ENCODE data around the gene PCDHGA1. TPM values are rescaled to one million over a fixed set of nuclear protein-coding genes. Genes with fewer than 3 reads are reported as not detected.
A peak's percentile ranks its signal among the peaks of the same experiment; 100 is the strongest.

The PCDHGA1 gene
- total and polyA plus RNA-seq, 2 of the 4 experiments (the other 2 are of a cell fraction): 0.90 to 0.92 TPM

DNA sequence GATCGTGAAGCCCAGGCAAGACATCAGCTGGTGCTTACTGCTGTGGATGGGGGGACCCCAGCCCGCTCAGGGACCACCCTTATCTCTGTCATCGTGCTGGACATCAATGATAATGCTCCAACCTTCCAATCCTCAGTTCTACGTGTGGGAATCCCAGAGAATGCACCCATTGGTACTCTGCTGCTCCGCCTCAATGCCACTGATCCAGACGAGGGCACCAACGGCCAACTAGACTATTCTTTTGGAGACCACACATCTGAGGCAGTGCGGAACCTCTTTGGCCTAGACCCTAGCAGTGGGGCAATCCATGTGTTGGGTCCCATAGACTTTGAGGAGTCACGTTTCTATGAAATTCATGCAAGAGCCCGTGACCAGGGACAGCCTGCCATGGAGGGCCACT lies 159.5 kb downstream of the PCDHGA1 start:
- no peak overlapping the region for H3K9ac ChIP-seq (ENCODE audit: low read depth, low read length)
- H4K5ac ChIP-seq (ENCODE audit: low read depth, low read length): no peak overlapping the region
- ATAC-seq (ENCODE audit: low read depth) (no peak), DNase-seq (no peak)
- TF ChIP-seq CEBPB (IDR thresholded peaks at IDR 0.05; ENCODE audit: low read depth, low read length) (no peak), CHD1 (IDR thresholded peaks at IDR 0.05; ENCODE audit: low read depth, low read length) (no peak), POLR2A (IDR thresholded peaks at IDR 0.05; ENCODE audit: low read depth, low read length) (no peak), BHLHE40 (IDR thresholded peaks at IDR 0.05; ENCODE audit: low read depth, low read length) (no peak), RAD21 (IDR thresholded peaks at IDR 0.05; ENCODE audit: low read length) (no peak), MAFK (IDR thresholded peaks at IDR 0.05; ENCODE audit: low read depth, low read length) (no peak), MXI1 (IDR thresholded peaks at IDR 0.05; ENCODE audit: borderline replicate concordance, low read depth, low read length) (no peak), FOS (IDR thresholded peaks at IDR 0.05; ENCODE audit: low read depth, low read length) (no peak), USF2 (IDR thresholded peaks at IDR 0.05; ENCODE audit: low read depth, low read length) (no peak), RFX5 (IDR thresholded peaks at IDR 0.05; ENCODE audit: low read depth, low read length) (no peak), MAZ (IDR thresholded peaks at IDR 0.05; ENCODE audit: borderline replicate concordance, low read depth, low read length) (no peak), SMC3 (IDR thresholded peaks at IDR 0.05; ENCODE audit: low read depth, low read length) (no peak), ELK1 (IDR thresholded peaks at IDR 0.05; ENCODE audit: borderline replicate concordance, low read depth, low read length) (no peak), RCOR1 (IDR thresholded peaks at IDR 0.05; ENCODE audit: insufficient replicate concordance, low read length) (no peak), NFE2L2 (IDR thresholded peaks at IDR 0.05; ENCODE audit: low read depth, low read length) (no peak)
- TF ChIP-seq, protein P1, sequence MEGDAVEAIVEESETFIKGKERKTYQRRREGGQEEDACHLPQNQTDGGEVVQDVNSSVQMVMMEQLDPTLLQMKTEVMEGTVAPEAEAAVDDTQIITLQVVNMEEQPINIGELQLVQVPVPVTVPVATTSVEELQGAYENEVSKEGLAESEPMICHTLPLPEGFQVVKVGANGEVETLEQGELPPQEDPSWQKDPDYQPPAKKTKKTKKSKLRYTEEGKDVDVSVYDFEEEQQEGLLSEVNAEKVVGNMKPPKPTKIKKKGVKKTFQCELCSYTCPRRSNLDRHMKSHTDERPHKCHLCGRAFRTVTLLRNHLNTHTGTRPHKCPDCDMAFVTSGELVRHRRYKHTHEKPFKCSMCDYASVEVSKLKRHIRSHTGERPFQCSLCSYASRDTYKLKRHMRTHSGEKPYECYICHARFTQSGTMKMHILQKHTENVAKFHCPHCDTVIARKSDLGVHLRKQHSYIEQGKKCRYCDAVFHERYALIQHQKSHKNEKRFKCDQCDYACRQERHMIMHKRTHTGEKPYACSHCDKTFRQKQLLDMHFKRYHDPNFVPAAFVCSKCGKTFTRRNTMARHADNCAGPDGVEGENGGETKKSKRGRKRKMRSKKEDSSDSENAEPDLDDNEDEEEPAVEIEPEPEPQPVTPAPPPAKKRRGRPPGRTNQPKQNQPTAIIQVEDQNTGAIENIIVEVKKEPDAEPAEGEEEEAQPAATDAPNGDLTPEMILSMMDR (conservative IDR thresholded peaks at IDR 0.05; ENCODE audit: low read depth, low read length): no peak
- peaks cover 31% of the 10 kb centered on the region for H3K9me1 ChIP-seq (ENCODE audit: insufficient read depth, low read length)
- no peak overlapping the region for H3K4me3 ChIP-seq (ENCODE audit: insufficient read depth, low read depth, low read length)
- CTCF ChIA-PET: interaction anchor here (0.9 kb wide), 1 partner anchor 31 kb away, joined by 3 read pairs; no protein-coding TSS in a partner anchor
- H3K9me3 ChIP-seq (ENCODE audit: control insufficient read depth, insufficient read depth, low read length): no peaks in the 10 kb centered on the region; the same call in 1 of the 2 replicates
- 0 out of 2 replicates have a peak overlapping the region, but pooled peaks have one; percentile 20 for H3K14ac ChIP-seq (replicated peaks; ENCODE audit: low read depth, low read length)
- H2BK15ac ChIP-seq (ENCODE audit: low read depth, low read length): no peak overlapping the region
- H3K4me1 ChIP-seq (ENCODE audit: control insufficient read depth, insufficient read depth, low read length): peaks cover 31% of the 10 kb centered on the region
- no peak overlapping the region for H2AK9ac ChIP-seq (replicated peaks; ENCODE audit: low read depth, low read length, poor library complexity)
- H3K79me1 ChIP-seq (ENCODE audit: low read depth in 1 of 2, low read length in 2 of 2): peaks cover 29 to 77% of the 10 kb centered on the region in 2 experiments
- H3K4me2 ChIP-seq (ENCODE audit: low read depth, low read length): no peak overlapping the region
- BruUV-seq (replicated peaks): no TSS peak
- H3K27me3 ChIP-seq (ENCODE audit: control insufficient read depth, insufficient read depth, low read length): no peaks in the 10 kb centered on the region
- H4K8ac ChIP-seq (ENCODE audit: low read depth in 2 of 2, low read length in 2 of 2): no peak overlapping the region
- H2AK5ac ChIP-seq (ENCODE audit: low read depth, low read length): peak overlapping the region; percentile 27
- H3K27ac ChIP-seq (ENCODE audit: insufficient read depth, low read length): no peak overlapping the region
- POLR2A ChIA-PET (ENCODE audit: unreplicated experiment): no interaction called here
- H2AFZ ChIP-seq (replicated peaks; ENCODE audit: low read length, poor library complexity): no peak overlapping the region
- H2BK20ac ChIP-seq (ENCODE audit: low read depth, low read length): no peak overlapping the region
- H3K23ac ChIP-seq (ENCODE audit: low read depth, low read length): no peak overlapping the region
- H3K18ac ChIP-seq (ENCODE audit: low read depth, low read length): no peak overlapping the region
- peak overlapping the region; percentile 10; the same call in 1 of the 2 replicates for H3K4ac ChIP-seq (ENCODE audit: low read depth, low read length)
- dilution Hi-C loops (cut with HindIII; ENCODE audit: low sequenced_read_pairs, unreplicated experiment) (no loop called here), intact Hi-C loops (cut with micrococcal nuclease) (loop anchor here (2.0 kb wide), 1 partner anchor 19 kb away; no protein-coding TSS in a partner anchor), in situ Hi-C loops (cut with MboI; ENCODE audit: low sequenced_read_pairs) (no loop called here)
- no peak overlapping the region for H2BK120ac ChIP-seq (ENCODE audit: low read depth, low read length)
- H4K91ac ChIP-seq (ENCODE audit: insufficient read depth, low read depth, low read length): no peak overlapping the region
- H3K56ac ChIP-seq (ENCODE audit: extremely low read depth, insufficient read depth, low read length): no peak overlapping the region
- WGBS, 2 experiments (ENCODE audit: extremely low coverage in 2 of 2, insufficient read length in 1 of 2): 100% methylated on average over 1 of the region's 10 CpGs; no CpG with 5 or more reads in 1 of the 2 experiments
- H3K36me3 ChIP-seq (ENCODE audit: control insufficient read depth, insufficient read depth, low read length): peaks cover 52% of the 10 kb centered on the region
- H4K20me1 ChIP-seq (ENCODE audit: insufficient read depth, low read length): peaks cover 66% of the 10 kb centered on the region
- no peak overlapping the region for H2BK5ac ChIP-seq (ENCODE audit: low read depth, low read length, poor library complexity, severe bottlenecking)
